K562 (cell line): ENCODE results near the gene COASY. TPM values are rescaled to one million over a fixed set of nuclear protein-coding genes. Genes with fewer than 3 reads are reported as not detected.

ENCODE experiments used
- ATF1 ChIP-seq, 2 experiments: fragments of 450-650 bp in 1 of 2; IDR thresholded peaks; 2 replicates each; pipeline ENCODE4 v1.6.1; 2016; ENCODE audit warnings: missing compliant biosample characterization in 1 of 2, missing genetic modification characterization in 1 of 2
- BCOR ChIP-seq: fragments of 450-650 bp; IDR thresholded peaks from 2 replicates; pipeline ENCODE4 v1.6.1; 2016
- CBFA2T3 ChIP-seq: fragments of 450-650 bp; IDR thresholded peaks from 2 replicates; pipeline ENCODE4 v1.6.1; 2017
- CBX1 ChIP-seq: sonication (generic); IDR thresholded peaks from 2 replicates; pipeline ENCODE4 v1.6.1; 2016; ENCODE audit warnings: antibody characterized with exemption, low read depth, mild to moderate bottlenecking
- CHD2 ChIP-seq: IDR thresholded peaks from 2 replicates; pipeline ENCODE4 v1.6.1; 2011; ENCODE audit warnings: low read depth, low read length
- ESRRB ChIP-seq: fragments of 250-450 bp; sonication (Bioruptor Pico); IDR thresholded peaks from 2 replicates; pipeline ENCODE4 v1.5.0; 2020; ENCODE audit warnings: mild to moderate bottlenecking, moderate library complexity, borderline replicate concordance
- FOXK1 ChIP-seq: sonication (generic); formaldehyde crosslinking; IDR thresholded peaks from 2 replicates; pipeline ENCODE4 v1.8.0; 2022; ENCODE audit warnings: missing genetic modification reagents, mild to moderate bottlenecking, borderline replicate concordance
- GTF2F1 ChIP-seq: IDR thresholded peaks from 2 replicates; pipeline ENCODE4 v1.6.1; 2011; ENCODE audit warnings: low read depth, low read length, improper control_type of control experiment
- HNRNPH1 ChIP-seq: fragments of 200-400 bp; formaldehyde crosslinking; optimal IDR thresholded peaks from 2 replicates; pipeline ENCODE3; 2017; ENCODE audit warnings: low read depth, mild to moderate bottlenecking, low read length, moderate library complexity
- MAZ ChIP-seq, 2 experiments: fragments of 450-650 bp in 1 of 2; sonication (generic) in 1 of 2; formaldehyde crosslinking; IDR thresholded peaks in 1 of 2; conservative IDR thresholded peaks in 1 of 2; 2 replicates each; pipeline versions ENCODE4 v1.4.0 to v1.5.0; 2020; ENCODE audit warnings: mild to moderate bottlenecking in 1 of 2, missing genetic modification reagents in 1 of 2
- NCOR1 ChIP-seq: fragments of 450-650 bp; IDR thresholded peaks from 2 replicates; pipeline ENCODE4 v1.6.1; 2016; ENCODE audit warnings: mild to moderate bottlenecking, moderate library complexity
- POLR2G ChIP-seq: fragments of 200-400 bp; formaldehyde crosslinking; IDR thresholded peaks from 2 replicates; pipeline ENCODE4 v1.6.1; 2017; ENCODE audit warnings: low read depth, mild to moderate bottlenecking, antibody characterized with exemption, low read length, moderate library complexity
- RBM22 ChIP-seq: fragments of 200-400 bp; formaldehyde crosslinking; IDR thresholded peaks from 2 replicates; pipeline ENCODE4 v1.6.1; 2018; ENCODE audit warnings: low read length, low read depth; ENCODE audit not compliant: poor library complexity, severe bottlenecking
- RBM25 ChIP-seq: fragments of 200-400 bp; formaldehyde crosslinking; IDR thresholded peaks from 2 replicates; pipeline ENCODE4 v1.6.1; 2018; ENCODE audit warnings: low read length, low read depth, moderate library complexity; ENCODE audit not compliant: severe bottlenecking
- SMAD3 ChIP-seq: fragments of 450-650 bp; formaldehyde crosslinking; conservative IDR thresholded peaks from 2 replicates; pipeline ENCODE4 v1.4.0; 2020; ENCODE audit warnings: mild to moderate bottlenecking
- TRIM24 ChIP-seq, 2 experiments: fragments of 450-650 bp; IDR thresholded peaks; 2 replicates each; pipeline ENCODE4 v1.6.1; 2016
- U2AF2 ChIP-seq: fragments of 200-400 bp; formaldehyde crosslinking; optimal IDR thresholded peaks from 2 replicates; pipeline ENCODE3; 2017; ENCODE audit warnings: low read depth, mild to moderate bottlenecking, low read length
- ZNF133 ChIP-seq: fragments of 250-450 bp; sonication (Bioruptor Pico); IDR thresholded peaks from 2 replicates; pipeline ENCODE4 v1.4.0; 2020; ENCODE audit warnings: mild to moderate bottlenecking
- ZNF23 ChIP-seq: fragments of 250-450 bp; sonication (Bioruptor Pico); IDR thresholded peaks from 2 replicates; pipeline ENCODE4 v1.4.0; 2020; ENCODE audit warnings: mild to moderate bottlenecking
- ZNF274 ChIP-seq: IDR thresholded peaks from 2 replicates; pipeline ENCODE4 v1.6.1; 2011; ENCODE audit warnings: low read depth, mild to moderate bottlenecking, low read length, moderate library complexity, borderline replicate concordance
- ZZZ3 ChIP-seq: fragments of 450-650 bp; IDR thresholded peaks from 2 replicates; pipeline ENCODE4 v1.6.1; 2016; ENCODE audit warnings: antibody characterized with exemption, mild to moderate bottlenecking, moderate library complexity
- polyA plus RNA-seq, 8 experiments: library from polyadenylated mRNA; depleted of rRNA in 4 of 8; stranded (reverse) in 5 of 8; unstranded in 3 of 8; fragments of >200 nt; fragmentation: Nextera tagmentation in 2 of 8; fragmentation: Illumina TruSeq in 1 of 8; extraction: Ambion mirVana in 2 of 8; extraction: Trizol in 1 of 8; gene quantifications; 2 replicates each; pipeline versions ENCODE4 v1.2.1 to v1.2.3, GENCODE V29; 2011 to 2014; ENCODE audit warnings: inconsistent platforms in 1 of 8, missing spikeins in 1 of 8
- total RNA-seq, 7 experiments: library from RNA; depleted of rRNA in 6 of 7; stranded (reverse); fragments of >200 nt in 6 of 7; fragmentation: Illumina TruSeq in 2 of 7; extraction: Trizol in 2 of 7; gene quantifications; 2 replicates each; pipeline versions ENCODE4 v1.2.1 to v1.2.3, GENCODE V29; 2011 to 2021; ENCODE audit warnings: low replicate concordance in 1 of 7
- TF ChIP-seq, protein P1 (sequence below): sonication (generic); formaldehyde crosslinking; IDR thresholded peaks from 2 replicates; pipeline ENCODE4 v1.9.0; 2022; ENCODE audit warnings: mild to moderate bottlenecking, missing genetic modification reagents
- TF ChIP-seq, protein P2 (sequence below): sonication (generic); formaldehyde crosslinking; IDR thresholded peaks from 2 replicates; pipeline ENCODE4 v1.8.0; 2022; ENCODE audit warnings: mild to moderate bottlenecking, low read depth, missing genetic modification reagents
- TF ChIP-seq, protein P3 (sequence below): fragments of 250-450 bp; sonication (Bioruptor Pico); IDR thresholded peaks from 2 replicates; pipeline ENCODE4 v1.8.0; 2022; ENCODE audit warnings: moderate library complexity, mild to moderate bottlenecking, inconsistent platforms
- TF ChIP-seq, protein P4 (sequence below): sonication (generic); formaldehyde crosslinking; IDR thresholded peaks from 2 replicates; pipeline ENCODE4 v1.9.0; 2022; ENCODE audit warnings: mild to moderate bottlenecking, missing genetic modification reagents
- TF ChIP-seq, protein P5 (sequence below): sonication (generic); formaldehyde crosslinking; IDR thresholded peaks from 2 replicates; pipeline ENCODE4 v1.8.0; 2022; ENCODE audit warnings: missing genetic modification reagents, mild to moderate bottlenecking, moderate library complexity, borderline replicate concordance

COASY gene
- total and polyA plus RNA-seq, 9 of the 15 experiments (the other 6 are each of a cell fraction or from before 2014, with no cell fraction given): 25.4 to 175 (median 62.3) TPM

DNA sequence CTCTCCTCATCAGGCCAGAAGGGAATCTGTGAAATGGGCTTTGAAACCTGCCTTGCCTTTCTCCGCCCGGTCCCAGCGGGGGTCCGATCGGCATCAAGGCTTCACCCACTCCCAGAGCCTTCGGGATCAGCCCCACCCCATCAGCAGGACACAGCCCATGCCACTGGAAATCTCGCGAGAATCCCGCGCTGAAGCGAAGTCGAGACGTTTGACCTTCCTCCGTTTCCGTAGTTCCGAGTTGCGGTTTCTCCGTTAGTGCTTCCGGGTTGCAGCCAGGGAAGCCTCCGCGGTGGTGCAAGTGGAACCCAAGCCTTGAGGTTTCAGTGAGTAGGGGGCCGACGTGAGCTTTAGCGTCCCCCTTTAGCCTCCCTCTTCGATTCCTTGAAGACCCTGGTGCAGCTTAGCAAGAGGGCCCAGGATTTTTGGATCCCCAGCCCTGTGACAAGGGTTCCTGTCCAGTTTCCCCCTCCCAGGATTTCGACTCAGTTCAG, at the start of gene COASY (continued):
- TF ChIP-seq, protein P1, sequence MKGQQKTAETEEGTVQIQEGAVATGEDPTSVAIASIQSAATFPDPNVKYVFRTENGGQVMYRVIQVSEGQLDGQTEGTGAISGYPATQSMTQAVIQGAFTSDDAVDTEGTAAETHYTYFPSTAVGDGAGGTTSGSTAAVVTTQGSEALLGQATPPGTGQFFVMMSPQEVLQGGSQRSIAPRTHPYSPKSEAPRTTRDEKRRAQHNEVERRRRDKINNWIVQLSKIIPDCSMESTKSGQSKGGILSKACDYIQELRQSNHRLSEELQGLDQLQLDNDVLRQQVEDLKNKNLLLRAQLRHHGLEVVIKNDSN (CRISPR knock-in tag): no peak
- TF ChIP-seq ESRRB (CRISPR knock-in tag): no peak
- TF ChIP-seq POLR2G: peak; percentile 64
- no peak; a peak in 1 of 4 replicates for TF ChIP-seq TRIM24 (IDR thresholded peaks at IDR 0.05)
- peak; percentile 100 for TF ChIP-seq CHD2
- TF ChIP-seq GTF2F1: no peak
- no peak for TF ChIP-seq HNRNPH1
- TF ChIP-seq, protein P2, sequence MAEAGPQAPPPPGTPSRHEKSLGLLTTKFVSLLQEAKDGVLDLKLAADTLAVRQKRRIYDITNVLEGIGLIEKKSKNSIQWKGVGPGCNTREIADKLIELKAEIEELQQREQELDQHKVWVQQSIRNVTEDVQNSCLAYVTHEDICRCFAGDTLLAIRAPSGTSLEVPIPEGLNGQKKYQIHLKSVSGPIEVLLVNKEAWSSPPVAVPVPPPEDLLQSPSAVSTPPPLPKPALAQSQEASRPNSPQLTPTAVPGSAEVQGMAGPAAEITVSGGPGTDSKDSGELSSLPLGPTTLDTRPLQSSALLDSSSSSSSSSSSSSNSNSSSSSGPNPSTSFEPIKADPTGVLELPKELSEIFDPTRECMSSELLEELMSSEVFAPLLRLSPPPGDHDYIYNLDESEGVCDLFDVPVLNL (CRISPR knock-in tag): no peak
- TF ChIP-seq, protein P3, sequence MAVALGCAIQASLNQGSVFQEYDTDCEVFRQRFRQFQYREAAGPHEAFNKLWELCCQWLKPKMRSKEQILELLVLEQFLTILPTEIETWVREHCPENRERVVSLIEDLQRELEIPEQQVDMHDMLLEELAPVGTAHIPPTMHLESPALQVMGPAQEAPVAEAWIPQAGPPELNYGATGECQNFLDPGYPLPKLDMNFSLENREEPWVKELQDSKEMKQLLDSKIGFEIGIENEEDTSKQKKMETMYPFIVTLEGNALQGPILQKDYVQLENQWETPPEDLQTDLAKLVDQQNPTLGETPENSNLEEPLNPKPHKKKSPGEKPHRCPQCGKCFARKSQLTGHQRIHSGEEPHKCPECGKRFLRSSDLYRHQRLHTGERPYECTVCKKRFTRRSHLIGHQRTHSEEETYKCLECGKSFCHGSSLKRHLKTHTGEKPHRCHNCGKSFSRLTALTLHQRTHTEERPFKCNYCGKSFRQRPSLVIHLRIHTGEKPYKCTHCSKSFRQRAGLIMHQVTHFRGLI (CRISPR knock-in tag): no peak
- TF ChIP-seq U2AF2: no peak
- 0 out of 2 replicates have a peak, but pooled peaks have one; percentile 33 for TF ChIP-seq ZZZ3
- no peak for TF ChIP-seq ATF1 (CRISPR knock-in tag; IDR thresholded peaks at IDR 0.05)
- peak; percentile 51; the same call in 1 of the 2 replicates for TF ChIP-seq ATF1 (tag; IDR thresholded peaks at IDR 0.05)
- TF ChIP-seq, protein P4, sequence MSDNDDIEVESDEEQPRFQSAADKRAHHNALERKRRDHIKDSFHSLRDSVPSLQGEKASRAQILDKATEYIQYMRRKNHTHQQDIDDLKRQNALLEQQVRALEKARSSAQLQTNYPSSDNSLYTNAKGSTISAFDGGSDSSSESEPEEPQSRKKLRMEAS (CRISPR knock-in tag): no peak
- peak; percentile 4 for TF ChIP-seq RBM25
- no peak for TF ChIP-seq SMAD3 (CRISPR knock-in tag)
- TF ChIP-seq ZNF23 (CRISPR knock-in tag): no peak
- TF ChIP-seq FOXK1 (CRISPR knock-in tag): 0 out of 2 replicates have a peak, but pooled peaks have one; percentile 14
- TF ChIP-seq ZNF133: no peak
- peak; percentile 37; the same call in 1 of the 2 replicates for TF ChIP-seq CBX1
- TF ChIP-seq ZNF274: no peak
- peak; percentile 76 for TF ChIP-seq BCOR
- TF ChIP-seq, protein P5, sequence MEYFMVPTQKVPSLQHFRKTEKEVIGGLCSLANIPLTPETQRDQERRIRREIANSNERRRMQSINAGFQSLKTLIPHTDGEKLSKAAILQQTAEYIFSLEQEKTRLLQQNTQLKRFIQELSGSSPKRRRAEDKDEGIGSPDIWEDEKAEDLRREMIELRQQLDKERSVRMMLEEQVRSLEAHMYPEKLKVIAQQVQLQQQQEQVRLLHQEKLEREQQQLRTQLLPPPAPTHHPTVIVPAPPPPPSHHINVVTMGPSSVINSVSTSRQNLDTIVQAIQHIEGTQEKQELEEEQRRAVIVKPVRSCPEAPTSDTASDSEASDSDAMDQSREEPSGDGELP: peak; percentile 76
- no peak for TF ChIP-seq RBM22
- peak; percentile 35; the same call in 1 of the 2 replicates for TF ChIP-seq NCOR1
- TF ChIP-seq MAZ (CRISPR knock-in tag; conservative IDR thresholded peaks at IDR 0.05 in 1 of 2, IDR thresholded peaks at IDR 0.05 in 1 of 2): peak in 1 of 2 experiments; percentile 65; a peak in 2 of 4 replicates
- 0 out of 2 replicates have a peak, but pooled peaks have one; percentile 3 for TF ChIP-seq CBFA2T3
